Mesenchymal stem cell (in vitro differentiated cells and primary cell): ENCODE results near the gene STEAP3.
"Not testable (repeated sequence)": the region's sequence is repeated elsewhere in the genome, so short reads cannot be mapped to it uniquely, and the experiment has no call there.

ENCODE experiments used
- DNase-seq: peaks from one replicate; pipeline ENCODE4 v3.0.0-alpha.2; 2013
- H2AFZ ChIP-seq: one replicate; pipeline ENCODE4 v1.6.1; 2013; ENCODE audit warnings: low read depth, mild to moderate bottlenecking, control low read depth, inconsistent platforms, low read length, moderate library complexity
- H2AK5ac ChIP-seq: 2 replicates; pipeline ENCODE4 v1.6.1; 2013; ENCODE audit warnings: low read length, moderate library complexity, mild to moderate bottlenecking, inconsistent platforms; ENCODE audit not compliant: severe bottlenecking
- H2BK120ac ChIP-seq: one replicate; pipeline ENCODE4 v1.6.1; 2013; ENCODE audit warnings: low read depth, mild to moderate bottlenecking, inconsistent platforms, low read length, moderate library complexity
- H2BK12ac ChIP-seq, 2 experiments: one replicate each; pipeline ENCODE4 v1.6.1; 2013; ENCODE audit warnings: inconsistent platforms in 2 of 2, low read length in 2 of 2, mild to moderate bottlenecking in 2 of 2, moderate library complexity in 2 of 2, control low read depth in 1 of 2
- H2BK15ac ChIP-seq: one replicate; pipeline ENCODE4 v1.6.1; 2013; ENCODE audit warnings: mild to moderate bottlenecking, low read depth, inconsistent platforms; ENCODE audit not compliant: poor library complexity, severe bottlenecking
- H2BK5ac ChIP-seq: 2 replicates; pipeline ENCODE4 v1.6.1; 2013; ENCODE audit warnings: low read depth, mild to moderate bottlenecking, low read length, control low read depth, inconsistent platforms; ENCODE audit not compliant: poor library complexity, severe bottlenecking
- H3K14ac ChIP-seq, 2 experiments: one replicate each; pipeline ENCODE4 v1.6.1; 2013; ENCODE audit warnings: inconsistent platforms in 2 of 2, low read length in 2 of 2, control low read depth in 1 of 2, mild to moderate bottlenecking in 1 of 2, moderate library complexity in 1 of 2
- H3K18ac ChIP-seq, 2 experiments: one replicate each; pipeline ENCODE4 v1.6.1; 2013; ENCODE audit warnings: inconsistent platforms in 2 of 2, low read length in 2 of 2, control low read depth in 1 of 2, low read depth in 1 of 2, mild to moderate bottlenecking in 1 of 2
- H3K23ac ChIP-seq, 2 experiments: one replicate each; pipeline ENCODE4 v1.6.1; 2013; ENCODE audit warnings: inconsistent platforms in 2 of 2, low read length in 2 of 2, mild to moderate bottlenecking in 2 of 2, moderate library complexity in 2 of 2, control low read depth in 1 of 2
- H3K27ac ChIP-seq: 2 replicates; pipeline ENCODE4 v1.5.1; 2013; ENCODE audit warnings: mild to moderate bottlenecking, moderate library complexity, low read length, control low read depth, inconsistent platforms; ENCODE audit not compliant: poor library complexity, severe bottlenecking
- H3K27me3 ChIP-seq, 2 experiments: 2 replicates each; pipeline versions ENCODE4 v1.6.1 to v1.7.0; 2013; ENCODE audit warnings: low read length in 2 of 2, mild to moderate bottlenecking in 2 of 2, moderate library complexity in 2 of 2, control low read depth in 1 of 2, inconsistent platforms in 1 of 2; ENCODE audit not compliant: control insufficient read depth in 1 of 2, insufficient read depth in 1 of 2
- H3K36me3 ChIP-seq, 2 experiments: 2 replicates each; pipeline versions ENCODE4 v1.6.1 to v1.7.0; 2013; ENCODE audit warnings: low read length in 2 of 2, control low read depth in 1 of 2, inconsistent platforms in 1 of 2, low read depth in 1 of 2, mild to moderate bottlenecking in 1 of 2; ENCODE audit not compliant: insufficient read depth in 2 of 2, control insufficient read depth in 1 of 2
- H3K4ac ChIP-seq, 2 experiments: one replicate each; pipeline ENCODE4 v1.6.1; 2013; ENCODE audit warnings: inconsistent platforms in 2 of 2, low read length in 2 of 2, mild to moderate bottlenecking in 2 of 2, moderate library complexity in 2 of 2, control low read depth in 1 of 2, low read depth in 1 of 2
- H3K4me1 ChIP-seq: 2 replicates; pipeline ENCODE4 v1.6.1; 2013; ENCODE audit warnings: low read depth, low read length, control low read depth; ENCODE audit not compliant: control insufficient read depth, insufficient read depth
- H3K4me2 ChIP-seq: 2 replicates; pipeline ENCODE4 v1.6.1; 2013; ENCODE audit warnings: low read length, mild to moderate bottlenecking, inconsistent platforms; ENCODE audit not compliant: poor library complexity, severe bottlenecking
- H3K4me3 ChIP-seq, 2 experiments: 2 replicates each; pipeline versions ENCODE4 v1.5.1 to v1.7.0; 2013; ENCODE audit warnings: low read length in 2 of 2, mild to moderate bottlenecking in 2 of 2, control low read depth in 1 of 2, low read depth in 1 of 2; ENCODE audit not compliant: insufficient read depth in 1 of 2
- H3K79me1 ChIP-seq: replicated peaks from 2 replicates; pipeline ENCODE4 v1.6.1; 2013; ENCODE audit warnings: mild to moderate bottlenecking, control low read depth, low read length, inconsistent platforms; ENCODE audit not compliant: poor library complexity, severe bottlenecking
- H3K9ac ChIP-seq: 2 replicates; pipeline ENCODE4 v1.7.0; 2013; ENCODE audit warnings: mild to moderate bottlenecking, low read length, moderate library complexity
- H3K9me3 ChIP-seq: 2 replicates; pipeline ENCODE4 v1.7.0; 2013; ENCODE audit warnings: mild to moderate bottlenecking, low read length; ENCODE audit not compliant: control insufficient read depth
- H4K8ac ChIP-seq: one replicate; pipeline ENCODE4 v1.6.1; 2013; ENCODE audit warnings: inconsistent platforms, mild to moderate bottlenecking, low read length, moderate library complexity
- H4K91ac ChIP-seq: one replicate; pipeline ENCODE4 v1.6.1; 2013; ENCODE audit warnings: mild to moderate bottlenecking, low read length, inconsistent platforms
- WGBS: methylation state at CpG from one replicate; pipeline ENCODE4 v1.1.7; 2013; ENCODE audit warnings: mixed read lengths; 5-methylcytosine and 5-hydroxymethylcytosine counted together

Gene STEAP3

DNA sequence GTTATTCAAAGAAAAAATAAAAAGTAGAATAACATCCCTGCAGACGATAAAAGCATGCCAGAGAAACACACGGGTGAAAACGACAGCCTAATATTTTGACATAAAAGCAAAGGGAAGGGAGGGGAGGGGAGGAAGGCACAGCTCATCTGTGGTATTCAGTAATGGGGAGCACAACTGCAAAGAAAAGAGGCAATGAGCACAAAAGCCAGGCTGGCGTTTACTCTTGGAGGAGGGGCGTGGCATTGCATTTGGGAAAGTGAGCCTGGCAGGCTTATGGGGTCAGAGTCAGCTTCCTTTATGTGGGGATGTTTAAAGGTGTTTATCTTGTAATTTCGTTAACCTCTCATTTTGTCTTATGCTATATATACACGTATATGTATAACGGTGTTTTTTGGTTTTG lies 53.2 kb downstream of the STEAP3 start:
- Histone ChIP-seq H2BK12ac (no peak overlapping the region), H3K4me3 (no peak overlapping the region), H3K27ac (no peak overlapping the region), H2BK15ac (no peak overlapping the region), H3K4me1 (no peaks in the 10 kb centered on the region), H3K4ac (no peak overlapping the region), H3K18ac (no peak overlapping the region), H3K36me3 (no peaks in the 10 kb centered on the region), H3K9me3 (no peaks in the 10 kb centered on the region), H3K4me2 (no peak overlapping the region), H2BK120ac (no peak overlapping the region), H4K8ac (no peak overlapping the region), H2BK5ac (no peak overlapping the region), H4K91ac (no peak overlapping the region), H3K23ac (no peak overlapping the region), H3K9ac (no peak overlapping the region), H2AFZ (no peak overlapping the region), H3K14ac (no peak overlapping the region), H3K27me3 (no peaks in the 10 kb centered on the region), H2AK5ac (no peak overlapping the region), H3K79me1 (no peaks in the 10 kb centered on the region)
- no peak for DNase-seq
- whole genome bisulfite sequencing: 93% methylated on average over 8 of the region's 8 CpGs

DNA sequence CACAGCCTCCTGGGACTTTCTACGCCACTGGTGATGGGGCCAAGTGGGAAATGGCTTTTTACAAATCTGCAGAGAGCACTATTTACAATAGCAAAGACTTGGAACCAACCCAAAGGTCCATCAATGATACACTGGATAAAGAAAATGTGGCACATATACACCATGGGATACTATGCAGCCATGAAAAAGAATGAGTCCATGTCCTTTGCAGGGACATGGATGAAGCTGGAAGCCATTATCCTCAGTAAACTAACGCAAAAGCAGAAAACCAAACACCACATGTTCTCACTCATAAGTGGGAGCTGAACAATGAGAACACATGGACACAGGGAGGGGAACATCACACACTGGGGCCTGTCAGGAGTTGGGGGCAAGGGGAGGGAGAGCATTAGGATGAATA lies 54.8 kb downstream of the STEAP3 start:
- H3K4me3 ChIP-seq, H3K4ac ChIP-seq, H3K27me3 ChIP-seq, H2AK5ac ChIP-seq, DNase-seq, H3K14ac ChIP-seq, H3K23ac ChIP-seq, H2AFZ ChIP-seq, H4K8ac ChIP-seq, H2BK5ac ChIP-seq, H2BK15ac ChIP-seq, H2BK12ac ChIP-seq, H3K9ac ChIP-seq, H4K91ac ChIP-seq, H3K4me2 ChIP-seq, H3K4me1 ChIP-seq, H3K36me3 ChIP-seq, H3K79me1 ChIP-seq, H3K9me3 ChIP-seq, H3K27ac ChIP-seq, H3K18ac ChIP-seq, H2BK120ac ChIP-seq: not testable (repeated sequence)
- WGBS: 20% methylated on average over 1 of the region's 2 CpGs

DNA sequence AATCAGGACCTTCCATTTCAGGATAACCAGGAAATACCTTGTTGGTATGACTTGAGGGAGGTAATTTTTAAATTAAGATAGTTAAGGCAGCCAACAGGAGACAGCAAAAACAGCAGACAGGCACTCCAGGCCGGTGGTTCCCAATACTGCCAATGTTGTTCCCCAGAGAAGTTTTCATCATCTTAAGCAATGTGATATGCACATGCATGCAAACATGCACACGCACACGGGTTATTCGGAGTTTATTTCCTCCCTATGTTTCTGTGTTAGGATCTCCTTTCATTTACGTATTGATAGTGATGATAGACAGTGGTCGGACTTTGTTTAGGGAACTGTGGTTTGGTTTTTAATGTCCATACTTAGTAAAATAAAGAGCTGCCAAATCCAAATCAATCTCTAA lies 55.3 kb downstream of the STEAP3 start:
- WGBS: 100% methylated on average over 5 of the region's 6 CpGs
- Histone ChIP-seq H3K4me2 (no peak overlapping the region), H4K8ac (no peak overlapping the region), H3K4me3 (no peak overlapping the region), H2AK5ac (no peak overlapping the region), H3K18ac (no peak overlapping the region), H2BK120ac (no peak overlapping the region), H3K4ac (no peak overlapping the region), H2BK5ac (no peak overlapping the region), H3K36me3 (no peaks in the 10 kb centered on the region), H3K79me1 (no peaks in the 10 kb centered on the region), H3K14ac (no peak overlapping the region), H2AFZ (no peak overlapping the region), H2BK15ac (no peak overlapping the region), H3K4me1 (peaks cover 1% of the 10 kb centered on the region), H3K27ac (no peak overlapping the region), H3K9me3 (no peaks in the 10 kb centered on the region), H4K91ac (no peak overlapping the region), H3K27me3 (no peaks in the 10 kb centered on the region), H2BK12ac (no peak overlapping the region), H3K23ac (no peak overlapping the region), H3K9ac (no peak overlapping the region)
- DNase-seq: no peak

DNA sequence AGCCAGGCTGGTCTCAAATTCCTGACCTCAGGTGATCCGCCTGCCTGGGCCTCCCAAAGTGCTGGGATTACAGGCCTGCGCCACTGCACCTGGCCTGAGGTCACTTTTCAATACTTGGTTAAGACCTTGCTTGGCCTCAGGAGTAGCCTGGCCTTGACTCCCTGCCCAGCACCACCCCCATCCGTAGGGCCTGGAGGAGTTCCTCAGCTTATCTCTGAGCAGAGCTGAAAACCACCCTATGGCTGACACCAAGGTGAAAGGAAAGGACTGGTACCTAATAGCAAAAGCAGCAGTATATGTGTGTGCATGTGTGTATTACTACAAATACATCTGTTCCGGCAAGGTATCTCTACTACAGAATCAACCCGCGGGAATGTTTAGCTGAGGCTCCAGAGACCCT lies 56.0 kb downstream of the STEAP3 start:
- Histone ChIP-seq H3K18ac (no peak overlapping the region), H2BK120ac (no peak overlapping the region), H3K4ac (no peak overlapping the region), H3K4me1 (peaks cover 4% of the 10 kb centered on the region), H2AFZ (no peak overlapping the region), H3K4me2 (no peak overlapping the region), H4K91ac (no peak overlapping the region), H3K9ac (no peak overlapping the region), H3K23ac (no peak overlapping the region), H3K27me3 (no peaks in the 10 kb centered on the region), H3K14ac (no peak overlapping the region), H3K36me3 (no peaks in the 10 kb centered on the region), H3K9me3 (no peaks in the 10 kb centered on the region), H2BK5ac (no peak overlapping the region), H2BK12ac (no peak overlapping the region), H2BK15ac (no peak overlapping the region), H3K27ac (no peak overlapping the region), H2AK5ac (no peak overlapping the region), H3K4me3 (no peak overlapping the region), H3K79me1 (no peaks in the 10 kb centered on the region), H4K8ac (no peak overlapping the region)
- 95% methylated on average over 6 of the region's 6 CpGs for WGBS
- DNase-seq: no peak
